ENCODE results near the gene ACOT11.

ACOT11 gene

DNA sequence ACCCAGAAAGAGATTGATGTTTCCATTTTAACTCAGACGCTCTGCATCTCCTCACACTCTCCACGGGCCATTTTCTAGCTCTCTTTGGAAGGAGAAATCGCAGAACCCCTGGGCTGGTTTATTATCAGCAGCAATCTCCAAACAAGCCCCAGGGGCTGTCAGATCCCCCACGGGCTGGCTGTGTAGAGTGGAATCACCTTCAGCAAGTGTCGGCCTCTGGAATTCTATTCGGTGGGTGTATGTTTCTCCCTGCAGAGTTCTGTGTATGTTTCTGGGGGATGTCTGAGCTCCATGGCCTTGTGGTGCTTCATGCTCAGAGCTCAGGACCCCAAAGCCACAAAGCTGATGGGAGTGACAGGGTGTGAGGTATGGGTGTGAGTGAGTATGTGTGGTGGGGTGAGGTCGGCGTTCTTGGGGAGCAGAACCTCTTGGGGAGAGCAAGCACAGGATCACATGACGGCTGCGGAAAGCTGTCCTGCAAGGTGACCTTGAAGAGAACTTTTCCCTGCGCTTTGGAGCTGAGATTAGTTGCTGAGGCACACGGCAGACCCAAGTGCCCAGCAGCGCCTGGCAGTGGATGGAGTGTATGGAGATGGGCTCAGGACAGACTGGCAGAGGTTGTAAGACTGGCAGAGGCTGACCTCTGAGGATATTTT is 489 bp downstream of the ACOT11 start:
- no peak overlapping the region for H3K4me3 ChIP-seq (ENCODE audit: low read depth, low read length)
- TF ChIP-seq, protein P1, sequence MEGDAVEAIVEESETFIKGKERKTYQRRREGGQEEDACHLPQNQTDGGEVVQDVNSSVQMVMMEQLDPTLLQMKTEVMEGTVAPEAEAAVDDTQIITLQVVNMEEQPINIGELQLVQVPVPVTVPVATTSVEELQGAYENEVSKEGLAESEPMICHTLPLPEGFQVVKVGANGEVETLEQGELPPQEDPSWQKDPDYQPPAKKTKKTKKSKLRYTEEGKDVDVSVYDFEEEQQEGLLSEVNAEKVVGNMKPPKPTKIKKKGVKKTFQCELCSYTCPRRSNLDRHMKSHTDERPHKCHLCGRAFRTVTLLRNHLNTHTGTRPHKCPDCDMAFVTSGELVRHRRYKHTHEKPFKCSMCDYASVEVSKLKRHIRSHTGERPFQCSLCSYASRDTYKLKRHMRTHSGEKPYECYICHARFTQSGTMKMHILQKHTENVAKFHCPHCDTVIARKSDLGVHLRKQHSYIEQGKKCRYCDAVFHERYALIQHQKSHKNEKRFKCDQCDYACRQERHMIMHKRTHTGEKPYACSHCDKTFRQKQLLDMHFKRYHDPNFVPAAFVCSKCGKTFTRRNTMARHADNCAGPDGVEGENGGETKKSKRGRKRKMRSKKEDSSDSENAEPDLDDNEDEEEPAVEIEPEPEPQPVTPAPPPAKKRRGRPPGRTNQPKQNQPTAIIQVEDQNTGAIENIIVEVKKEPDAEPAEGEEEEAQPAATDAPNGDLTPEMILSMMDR (IDR thresholded peaks at IDR 0.05; ENCODE audit: low read depth, low read length): no peak

DNA sequence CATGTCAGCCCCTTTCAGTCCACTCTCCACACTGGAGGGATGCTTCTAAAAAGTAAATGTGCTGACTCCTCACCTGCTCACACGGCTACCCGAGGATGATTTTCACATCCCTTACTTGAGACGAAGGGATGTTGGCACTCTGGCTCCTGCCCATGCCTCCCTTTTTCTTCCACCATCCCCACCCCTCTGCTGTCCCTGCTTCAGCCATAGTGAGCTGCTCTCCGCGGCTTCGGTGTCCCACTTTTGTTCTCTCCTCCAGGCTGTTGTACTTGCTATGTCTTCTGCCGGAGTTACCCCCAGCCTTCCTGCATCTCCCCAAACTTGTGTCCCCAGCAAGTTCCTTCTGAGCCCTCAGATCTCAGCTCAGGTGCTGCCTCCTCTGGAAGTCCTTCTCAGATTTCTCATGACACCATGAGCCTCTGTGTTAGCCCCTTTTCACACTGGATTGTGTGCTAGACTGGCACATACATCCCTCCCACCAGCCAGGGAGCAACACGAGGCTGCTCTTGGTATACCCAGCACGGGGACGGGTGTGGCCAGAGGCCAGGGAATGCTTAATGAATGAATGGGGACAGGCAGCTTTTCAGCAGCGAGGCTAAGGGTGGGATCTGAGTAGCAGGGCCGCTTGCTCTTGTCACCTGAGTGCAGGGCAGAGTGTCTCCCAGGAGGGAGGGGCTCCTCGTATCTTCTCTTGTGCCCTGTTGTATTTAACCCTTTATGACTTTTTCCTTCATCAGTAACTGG is 1.3 kb downstream of the ACOT11 start:
- H3K4me3 ChIP-seq (ENCODE audit: low read depth, low read length): no peak overlapping the region
- TF ChIP-seq, protein P1 (IDR thresholded peaks at IDR 0.05; ENCODE audit: low read depth, low read length): no peak

DNA sequence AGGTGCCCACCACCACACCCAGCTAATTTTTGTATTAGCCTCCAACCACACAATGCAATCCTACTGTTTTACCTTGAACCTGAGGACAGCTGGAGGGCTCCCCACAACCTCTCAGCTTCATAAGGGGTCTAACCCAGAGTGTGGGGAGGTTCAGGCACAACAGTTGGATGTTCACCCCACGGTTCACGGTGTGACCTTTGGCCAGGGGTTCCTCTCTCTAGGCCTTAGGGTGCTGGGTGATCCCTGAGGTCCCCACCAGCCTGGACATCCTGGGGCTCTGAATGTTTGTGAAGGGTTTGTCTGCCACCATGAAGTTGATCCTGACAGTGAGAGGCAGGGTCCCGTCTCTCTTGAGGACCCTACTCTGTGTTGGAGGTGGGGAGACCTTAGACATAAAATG is 3.9 kb downstream of the ACOT11 start:
- TF ChIP-seq, protein P1 (IDR thresholded peaks at IDR 0.05; ENCODE audit: low read depth, low read length): no peak
- H3K4me3 ChIP-seq (ENCODE audit: low read depth, low read length): no peak overlapping the region

DNA sequence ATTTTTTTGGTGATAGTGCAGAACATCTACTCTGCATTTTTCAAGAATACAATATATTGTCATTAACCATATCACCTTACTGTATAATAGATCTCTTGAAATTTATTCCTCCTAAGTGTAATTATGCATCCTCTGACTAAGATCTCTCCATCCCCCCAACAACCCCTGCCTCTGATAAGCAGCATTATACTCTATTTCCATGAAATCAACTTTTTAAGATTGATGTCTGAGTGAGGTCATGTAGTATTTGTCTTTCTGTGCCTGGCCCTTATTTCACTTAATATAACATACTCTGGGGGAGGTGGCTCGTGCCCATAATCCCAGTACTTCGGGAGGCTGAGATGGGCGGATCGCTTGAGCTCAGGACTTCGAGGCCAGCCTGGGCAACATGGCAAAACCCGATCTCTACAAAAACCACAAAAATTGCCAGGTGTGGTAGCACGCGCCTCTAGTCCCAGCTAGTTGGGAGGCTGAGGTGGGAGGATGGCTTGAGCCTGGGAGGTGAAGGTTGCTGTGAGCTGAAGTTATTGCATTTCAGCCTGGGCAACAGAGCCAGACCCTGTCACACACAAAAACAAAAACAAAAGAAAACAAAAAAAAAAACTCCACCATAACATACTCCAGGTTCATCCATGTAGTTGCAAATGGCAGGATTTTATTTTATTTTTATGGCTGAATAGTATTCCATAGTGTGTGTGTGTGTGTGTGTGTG is 5.7 kb downstream of the ACOT11 start:
- TF ChIP-seq, protein P1 (IDR thresholded peaks at IDR 0.05; ENCODE audit: low read depth, low read length): no peak
- no peak overlapping the region for H3K4me3 ChIP-seq (ENCODE audit: low read depth, low read length)

DNA sequence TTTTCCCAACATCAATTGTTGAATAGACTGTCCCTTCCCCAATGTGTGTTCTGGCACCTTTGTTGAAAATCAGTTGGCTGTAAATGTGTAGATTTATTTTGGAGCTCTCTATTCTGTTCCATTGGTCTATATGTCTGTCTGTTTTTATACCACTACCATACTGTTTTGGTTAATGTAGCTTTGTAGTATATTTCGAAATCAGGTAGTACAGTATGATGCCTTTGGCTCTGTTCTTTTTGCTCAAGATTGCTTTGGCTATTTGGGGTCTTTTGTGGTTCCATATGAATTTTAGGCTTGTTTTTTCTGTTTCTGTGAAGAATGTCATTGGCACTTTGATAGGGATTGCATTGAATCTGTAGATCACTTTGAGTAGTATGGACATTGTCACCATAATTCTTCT is 8.1 kb downstream of the ACOT11 start:
- TF ChIP-seq, protein P1 (IDR thresholded peaks at IDR 0.05; ENCODE audit: low read depth, low read length): no peak
- no peak overlapping the region for H3K4me3 ChIP-seq (ENCODE audit: low read depth, low read length)

DNA sequence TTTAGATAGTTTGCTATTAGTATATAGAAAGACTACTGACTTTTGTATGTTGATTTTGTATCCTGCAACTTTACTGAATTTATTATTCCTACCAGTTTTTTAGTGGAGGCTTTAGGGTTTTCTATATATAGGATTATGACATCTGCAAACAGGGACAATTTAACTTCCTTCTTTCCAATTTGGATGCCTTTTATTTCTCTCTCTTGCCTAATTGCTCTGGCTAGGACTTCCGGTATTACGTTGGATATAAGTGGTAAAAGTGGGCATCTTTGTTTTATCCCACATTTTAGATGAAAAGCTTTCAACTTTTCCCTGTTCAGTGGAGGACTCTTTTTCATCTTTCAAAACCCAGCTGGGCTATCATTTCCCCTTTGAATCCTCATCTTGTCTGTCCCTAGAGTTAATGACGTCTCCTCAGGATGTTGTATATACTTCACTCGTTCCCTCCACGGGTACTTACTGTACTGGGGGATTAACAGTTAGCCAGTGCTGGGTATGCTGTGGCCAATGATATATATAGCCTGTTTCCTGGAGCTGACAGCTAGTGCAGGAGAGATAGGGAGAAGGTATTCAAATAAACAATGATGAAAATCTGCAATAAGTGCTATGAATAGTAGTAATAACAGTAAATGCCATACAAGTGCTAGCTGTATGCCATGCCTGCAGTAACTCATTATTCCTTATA is 9.8 kb downstream of the ACOT11 start:
- H3K4me3 ChIP-seq (ENCODE audit: low read depth, low read length): no peak overlapping the region
- TF ChIP-seq, protein P1 (IDR thresholded peaks at IDR 0.05; ENCODE audit: low read depth, low read length): no peak

All from WI38 (cell line).